GM18868 (cell line): ENCODE data around the gene HKDC1.
"Not testable (repeated sequence)": the region's sequence is repeated elsewhere in the genome, so short reads cannot be mapped to it uniquely, and the experiment has no call there.

Experiments used
- ATAC-seq: cut with Tn5 transposase; IDR thresholded peaks from one replicate; pipeline ENCODE4 v1.9.1; 2021; ENCODE audit warnings: mild to moderate bottlenecking, moderate library complexity; ENCODE audit not compliant: unreplicated experiment

The HKDC1 gene

DNA sequence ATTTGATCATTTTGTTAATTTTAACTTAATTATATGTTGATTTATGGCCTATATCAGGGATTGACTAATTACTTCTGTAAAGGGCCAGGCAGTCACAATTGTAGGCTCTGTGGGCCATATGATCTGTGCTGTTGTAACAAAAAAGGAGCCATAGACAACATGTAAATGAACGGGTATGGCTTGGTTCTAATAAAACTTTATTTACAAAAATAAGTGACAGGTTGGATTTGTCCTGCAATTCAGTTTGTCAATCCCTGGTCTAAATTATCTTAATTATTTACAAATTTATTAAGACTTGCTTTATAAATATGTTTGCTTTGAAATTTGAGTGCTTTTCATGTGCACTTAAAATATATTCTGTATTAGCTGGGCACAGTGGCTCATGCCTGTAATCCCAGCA, 55.3 kb downstream of the HKDC1 start:
- no peak for ATAC-seq

DNA sequence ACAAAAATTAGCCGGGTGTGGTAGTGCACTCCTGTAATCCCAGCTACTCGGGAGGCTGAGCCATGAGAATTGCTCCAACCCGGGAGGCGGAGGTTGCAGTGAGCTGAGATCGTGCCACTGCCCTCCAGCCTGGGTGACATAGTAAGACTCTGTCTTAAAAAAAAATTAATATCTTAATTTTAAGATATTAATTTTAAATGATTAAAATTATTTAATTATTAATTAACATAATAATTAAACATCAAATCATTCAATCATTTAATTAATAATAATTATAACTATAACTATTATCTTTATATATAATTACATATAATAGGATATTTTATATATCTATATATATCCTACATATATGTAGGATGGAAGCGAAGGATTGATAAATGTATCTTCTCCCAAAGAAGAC, 56.4 kb downstream of the HKDC1 start:
- ATAC-seq: no peak

DNA sequence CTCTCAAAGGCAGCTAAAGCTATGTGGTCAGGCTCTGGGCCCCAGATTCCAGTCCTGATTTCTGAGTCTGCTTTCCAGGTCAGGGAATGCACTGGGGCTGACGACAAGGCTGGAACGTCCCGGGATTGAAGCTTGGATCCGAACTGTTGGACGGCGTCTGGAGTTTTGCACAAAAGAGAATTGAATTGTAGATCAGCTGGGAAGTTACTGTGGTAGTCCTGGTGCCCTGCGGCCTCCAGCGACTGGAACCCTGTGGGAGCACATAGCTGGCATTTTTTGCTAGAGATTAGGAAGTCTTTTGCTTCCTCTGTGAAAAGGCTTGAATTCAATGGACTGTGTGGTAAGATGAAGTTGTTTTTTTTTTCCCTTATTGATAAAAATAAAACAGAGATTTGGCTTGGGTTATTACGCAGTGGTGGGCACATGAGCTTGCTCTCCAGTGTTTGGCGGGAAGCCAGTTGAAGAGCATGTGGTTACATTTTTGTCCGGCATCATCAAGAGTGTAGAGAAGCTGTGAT, 58.4 kb downstream of the HKDC1 start, which contains the start of gene HK1:
Gene HK1, plus strand, starts transcription at position 51 of the 518 bp plus-strand sequence.
- ATAC-seq: no peak

DNA sequence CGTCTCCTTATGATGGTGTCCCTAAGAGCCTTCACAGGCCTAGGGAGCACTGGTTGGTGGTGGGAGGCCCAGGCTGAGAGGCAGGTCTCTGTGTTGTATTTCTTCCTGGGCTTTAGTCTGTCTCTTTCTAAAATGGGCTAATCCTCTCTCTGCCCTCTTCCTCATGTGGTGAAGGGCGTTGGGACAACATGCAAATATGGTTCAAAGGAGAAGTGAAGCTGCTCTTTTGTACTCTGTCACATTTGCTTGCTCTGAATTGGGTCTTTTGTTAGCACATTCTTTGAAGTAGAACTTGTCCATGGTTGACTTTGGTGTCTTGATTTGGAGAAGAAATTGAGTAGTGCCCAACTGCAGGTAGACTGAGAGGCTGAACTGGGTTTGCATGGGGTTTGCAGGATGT, 59.0 kb downstream of the HKDC1 start:
- ATAC-seq: no peak

DNA sequence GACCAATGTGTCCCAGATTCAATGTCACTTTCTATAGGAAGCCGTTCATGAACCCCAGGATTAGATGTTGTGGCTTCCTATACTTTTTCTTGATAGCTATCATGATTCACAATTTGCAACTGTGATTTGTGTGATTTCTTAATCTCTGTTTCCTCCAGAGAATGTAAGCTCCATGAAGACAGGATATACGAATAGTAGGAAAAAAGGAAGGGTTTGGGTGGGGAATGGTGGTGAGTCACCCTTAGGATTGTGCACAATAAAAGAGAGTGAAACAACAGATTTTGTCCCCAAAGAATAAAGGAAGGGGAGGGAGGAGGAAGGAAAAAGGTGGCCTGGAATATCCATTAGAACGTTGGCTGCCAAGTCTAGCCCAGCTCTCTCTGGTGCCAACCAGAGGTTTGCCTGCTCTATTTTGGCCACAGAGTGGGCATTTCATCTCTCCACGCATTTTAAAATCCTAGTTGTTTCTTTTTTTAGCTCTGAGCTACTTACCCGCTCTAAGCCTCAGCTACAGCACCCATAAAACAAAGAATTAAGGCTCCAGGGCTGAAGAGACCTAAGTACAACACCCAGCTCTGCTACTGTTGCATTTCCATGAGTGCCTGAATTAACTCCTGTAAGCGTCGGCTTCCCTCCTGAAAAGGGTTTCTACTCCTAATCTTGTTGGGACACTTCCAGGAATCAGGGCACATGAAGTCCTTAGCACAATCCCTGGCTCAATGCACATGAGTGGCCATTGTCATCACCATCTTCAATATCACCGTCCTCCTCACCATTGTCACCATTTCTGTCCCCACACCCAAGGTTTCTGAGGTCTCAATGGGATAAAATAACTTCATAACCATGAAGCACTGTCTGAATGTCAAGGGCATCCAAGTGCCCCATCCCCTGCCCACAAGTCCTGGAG, 61.6 kb downstream of the HKDC1 start:
- no peak for ATAC-seq

DNA sequence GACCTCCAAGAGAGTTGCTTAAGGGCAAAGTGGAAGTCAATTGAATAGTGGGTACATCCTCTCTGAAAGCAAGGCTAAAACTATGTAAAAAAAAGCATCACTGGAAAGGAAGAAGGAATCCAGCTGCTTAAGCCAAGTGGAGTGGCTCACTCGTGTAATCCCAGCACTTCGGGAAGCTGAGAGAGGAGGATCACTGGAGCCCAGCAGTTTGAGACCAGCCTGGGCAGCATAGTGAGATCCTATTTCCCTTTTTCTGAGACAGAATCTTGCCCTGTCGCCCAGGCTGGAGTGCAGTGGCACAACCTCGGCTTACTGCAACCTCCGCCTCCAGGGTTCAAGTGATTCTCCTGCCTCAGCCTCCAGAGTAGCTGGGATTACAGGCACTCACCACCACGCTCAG, 64.3 kb downstream of the HKDC1 start:
- ATAC-seq: not testable (repeated sequence)

DNA sequence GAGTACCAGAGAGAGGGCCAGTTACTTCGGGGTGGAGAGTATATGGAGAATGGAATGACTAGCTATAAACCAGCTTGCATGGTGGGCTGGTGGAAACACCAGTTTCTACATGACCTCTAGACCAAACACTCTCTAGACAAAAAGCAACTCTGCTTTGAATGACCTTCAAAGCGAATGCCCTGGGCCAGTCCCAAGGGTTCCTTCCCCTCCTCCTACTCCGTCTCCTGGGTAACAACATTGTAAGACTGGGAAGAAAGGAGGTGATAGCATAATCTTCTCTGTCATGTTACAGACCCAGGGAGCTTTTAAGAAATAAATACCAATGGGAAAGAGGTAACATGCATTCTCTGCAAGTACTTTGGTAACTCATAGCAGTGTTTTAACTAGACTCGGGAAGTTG, 65.6 kb downstream of the HKDC1 start:
- ATAC-seq: no peak

DNA sequence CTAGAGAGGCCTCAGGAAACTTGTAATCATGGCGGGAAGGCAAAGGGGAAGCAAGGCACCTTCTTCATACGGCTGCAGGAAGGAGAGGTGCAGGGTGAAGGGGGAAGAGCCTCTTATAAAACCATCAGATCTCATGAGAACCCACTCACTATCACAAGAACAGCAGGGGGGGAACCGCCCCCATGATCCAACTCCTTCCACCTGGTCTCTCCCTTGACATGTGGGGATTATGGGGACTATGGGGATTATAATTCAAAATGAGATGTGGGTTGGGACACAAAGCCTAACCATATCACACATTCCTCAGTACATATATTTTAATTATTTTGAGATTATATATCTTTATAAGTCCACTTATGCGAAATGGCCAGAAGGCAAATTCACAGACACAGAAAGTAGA, 67.0 kb downstream of the HKDC1 start:
- ATAC-seq: no peak

DNA sequence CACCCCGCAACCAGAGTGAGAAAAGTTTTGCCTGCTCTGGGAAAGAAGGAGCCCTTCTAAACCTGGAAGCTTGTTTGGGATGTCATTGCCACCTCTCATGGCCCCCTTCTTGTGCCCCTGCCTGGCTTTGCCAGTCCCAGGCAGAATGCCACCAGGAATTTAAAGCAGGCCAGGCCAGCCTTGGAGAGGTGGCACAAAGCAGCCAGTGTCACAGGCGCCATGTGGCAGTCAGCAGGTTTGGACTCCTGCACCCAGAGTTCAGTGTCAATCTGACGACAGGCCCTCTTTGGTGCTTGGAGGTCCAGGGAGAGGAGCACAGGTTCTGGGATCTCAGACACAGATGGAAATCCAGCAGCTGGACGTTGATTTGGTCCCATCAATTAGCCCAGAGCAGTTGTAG, 70.9 kb downstream of the HKDC1 start:
- no peak for ATAC-seq

DNA sequence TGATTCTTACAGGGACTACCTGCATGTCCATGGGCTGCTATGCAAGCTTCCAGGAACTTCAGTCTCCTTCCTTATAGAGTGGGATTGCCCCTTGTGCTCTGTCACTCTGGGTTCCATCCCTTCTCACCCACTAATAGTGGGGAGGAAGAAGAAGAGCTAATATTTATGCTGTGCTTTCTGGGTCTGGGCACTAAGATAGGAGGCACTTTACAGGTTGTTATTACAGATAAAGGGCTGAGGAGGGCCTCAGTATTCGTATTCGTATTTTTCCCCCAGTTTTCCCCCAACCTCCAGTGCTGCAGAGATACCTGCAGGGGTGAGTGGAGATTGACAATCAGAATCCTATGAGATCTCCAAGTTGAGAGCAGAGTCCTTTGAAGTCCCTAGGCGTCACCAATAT, 72.3 kb downstream of the HKDC1 start:
- no peak for ATAC-seq

DNA sequence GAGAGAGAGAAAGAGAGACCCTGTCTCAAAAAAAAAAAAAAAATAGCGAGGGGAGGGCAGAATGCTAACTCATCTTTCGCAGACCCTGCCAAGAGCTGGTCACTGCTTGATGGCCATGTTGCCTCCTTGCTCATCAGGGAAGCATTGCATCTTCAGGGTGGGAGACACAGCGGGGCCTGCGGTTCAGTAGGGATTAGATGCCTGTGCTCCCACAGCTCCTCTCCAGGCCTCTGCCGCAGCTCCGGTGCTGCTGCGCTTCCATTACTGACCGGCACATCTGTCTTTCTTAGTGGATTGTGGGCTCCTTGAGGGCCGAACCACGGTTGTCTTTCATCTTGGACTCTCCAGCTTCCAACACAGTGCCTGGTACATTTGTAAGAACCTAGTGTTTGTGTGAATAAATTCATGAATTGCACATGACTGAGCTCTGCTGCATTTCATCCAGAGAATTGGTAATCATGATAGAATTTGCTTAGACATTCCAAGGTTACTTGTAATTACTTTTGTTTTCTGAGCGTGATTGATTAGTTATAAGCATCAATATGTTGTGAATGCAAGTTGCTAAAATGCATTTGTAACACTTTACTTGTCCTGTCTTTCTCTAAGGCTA, 75.0 kb downstream of the HKDC1 start:
- ATAC-seq: no peak

DNA sequence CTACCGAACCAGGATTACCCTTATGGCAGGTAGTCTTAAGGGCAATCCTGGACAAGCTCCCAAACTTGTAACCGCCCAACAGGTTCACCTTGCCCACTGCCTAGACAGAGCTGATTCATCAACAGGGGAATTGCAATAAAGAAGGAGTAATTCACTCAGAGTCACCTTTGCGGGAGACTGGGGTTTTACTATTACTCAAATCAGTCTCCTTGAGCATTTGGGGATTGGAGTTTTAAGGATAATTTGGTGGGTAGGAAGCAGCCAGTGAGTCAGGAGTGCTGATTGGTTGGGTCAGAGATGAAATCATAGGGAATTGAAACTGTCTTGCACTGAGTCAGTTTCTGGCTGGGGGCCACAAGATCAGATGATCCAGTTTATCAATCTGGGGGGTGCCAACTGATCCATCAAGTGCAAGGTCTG, 83.5 kb downstream of the HKDC1 start:
- ATAC-seq: no peak

DNA sequence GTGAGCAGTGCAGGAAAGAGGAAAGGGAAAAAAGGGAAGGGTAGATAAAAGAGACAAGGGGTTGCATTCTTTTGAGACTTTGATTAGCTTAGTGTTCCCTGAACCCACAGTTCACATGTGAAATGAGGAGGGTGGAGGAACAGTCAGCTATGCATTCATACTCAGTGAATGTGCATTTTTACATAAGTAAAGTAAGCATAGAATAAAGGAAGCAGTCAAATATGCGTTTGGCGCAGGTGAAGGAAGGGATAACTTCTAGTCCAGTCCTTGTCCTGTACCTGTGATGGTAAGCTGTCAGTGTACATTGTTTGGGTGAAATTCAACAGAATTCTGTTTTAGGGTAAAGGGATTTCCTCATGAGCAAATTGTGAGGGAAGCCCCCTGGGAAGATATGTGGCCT, 86.3 kb downstream of the HKDC1 start:
- no peak for ATAC-seq

DNA sequence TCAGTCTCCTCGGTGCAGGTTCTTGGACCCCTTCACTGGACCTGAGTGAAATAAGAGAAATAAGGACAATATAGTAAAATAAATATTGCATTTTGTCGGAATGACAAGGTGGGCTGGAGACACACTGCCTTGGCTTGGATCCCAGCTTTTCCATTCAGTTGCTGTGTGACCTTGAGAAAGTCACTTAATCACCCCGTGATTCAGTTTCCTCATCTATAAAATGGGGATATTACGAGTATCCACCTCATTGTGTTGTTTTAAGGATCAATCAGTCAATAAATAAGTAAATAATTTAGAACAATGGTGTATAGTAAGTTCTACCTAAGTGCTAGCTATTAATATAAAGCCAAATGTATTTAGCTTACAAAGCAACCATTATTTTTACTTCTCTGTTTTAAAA, 87.3 kb downstream of the HKDC1 start:
- no peak for ATAC-seq

DNA sequence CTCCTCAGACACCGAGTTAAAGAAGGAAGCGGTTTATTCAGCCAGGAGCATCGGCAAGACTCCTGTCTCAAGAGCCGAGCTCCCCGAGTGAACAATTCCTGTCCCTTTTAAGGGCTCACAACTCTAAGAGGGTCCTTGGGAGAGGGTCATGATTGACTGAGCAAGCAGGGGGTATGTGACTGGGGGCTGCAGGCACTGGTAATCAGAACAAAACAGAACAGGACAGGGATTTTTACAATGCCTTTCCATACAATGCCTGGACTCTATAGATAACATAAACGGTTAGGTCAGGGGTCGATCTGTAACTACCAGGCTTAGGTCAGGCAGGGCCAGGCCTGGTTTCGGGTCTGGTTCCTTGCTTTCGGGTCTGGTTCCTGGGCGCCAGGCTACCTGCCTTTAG, 88.2 kb downstream of the HKDC1 start:
- ATAC-seq: not testable (repeated sequence)

DNA sequence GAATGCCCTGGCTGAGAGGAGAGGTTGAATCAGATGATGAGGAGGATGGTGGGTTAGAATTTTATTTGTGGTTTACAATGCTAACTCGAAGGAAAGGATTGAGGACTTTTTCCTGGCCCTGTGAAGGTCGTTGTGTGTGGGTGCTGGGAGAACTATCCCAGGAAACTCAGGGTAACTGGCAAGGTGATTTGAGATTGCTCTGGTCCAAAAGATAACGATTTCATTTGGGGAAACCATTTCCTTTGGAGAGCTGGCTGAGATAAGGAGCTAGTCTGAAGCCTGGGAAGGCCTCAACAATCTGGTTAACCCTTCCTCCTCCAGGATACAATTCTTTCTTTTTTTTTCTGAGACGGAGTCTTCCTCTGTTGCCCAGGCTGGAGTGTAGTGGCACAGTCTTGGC, 91.2 kb downstream of the HKDC1 start:
- no peak for ATAC-seq

DNA sequence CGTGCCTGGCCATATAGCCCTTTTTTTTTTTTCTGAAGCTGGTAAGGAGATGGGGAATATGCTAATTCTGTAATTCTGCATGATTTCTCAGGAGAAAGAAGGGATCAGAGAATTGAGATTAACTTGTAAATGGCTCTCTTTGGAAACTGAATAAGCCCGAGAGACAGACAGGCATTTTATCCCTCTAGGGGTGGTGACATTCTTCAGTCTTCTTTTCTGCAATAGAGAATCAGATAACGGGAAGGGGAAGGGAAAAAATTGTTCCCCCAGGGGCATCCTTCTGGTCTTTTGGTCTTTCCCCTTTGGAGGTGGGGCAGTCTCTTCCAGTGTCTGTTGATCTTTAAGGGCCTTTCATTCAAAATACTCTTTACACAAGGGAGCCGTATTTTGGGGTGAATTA, 92.4 kb downstream of the HKDC1 start:
- no peak for ATAC-seq

DNA sequence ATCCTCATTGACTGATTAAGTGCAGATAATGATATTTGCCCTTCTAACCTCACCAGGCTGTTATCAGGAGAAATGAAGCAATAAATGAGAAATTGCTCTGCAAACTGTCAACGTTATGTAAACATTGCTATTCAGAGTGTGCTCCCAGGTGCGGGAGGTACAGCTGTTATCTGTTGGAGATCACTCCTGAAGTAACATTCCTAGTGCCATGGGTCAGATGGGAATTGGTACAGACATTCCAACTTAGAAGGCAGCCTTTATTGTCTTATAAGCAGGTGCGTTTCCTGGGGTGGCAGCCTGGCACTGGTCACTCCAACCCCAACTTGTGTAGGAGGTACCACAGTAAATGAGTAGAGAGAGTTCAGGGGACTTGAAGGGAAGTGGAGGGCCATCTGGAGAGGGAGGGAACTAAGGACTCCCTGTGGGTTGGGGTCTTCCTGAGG, 95.0 kb downstream of the HKDC1 start:
- no peak for ATAC-seq

DNA sequence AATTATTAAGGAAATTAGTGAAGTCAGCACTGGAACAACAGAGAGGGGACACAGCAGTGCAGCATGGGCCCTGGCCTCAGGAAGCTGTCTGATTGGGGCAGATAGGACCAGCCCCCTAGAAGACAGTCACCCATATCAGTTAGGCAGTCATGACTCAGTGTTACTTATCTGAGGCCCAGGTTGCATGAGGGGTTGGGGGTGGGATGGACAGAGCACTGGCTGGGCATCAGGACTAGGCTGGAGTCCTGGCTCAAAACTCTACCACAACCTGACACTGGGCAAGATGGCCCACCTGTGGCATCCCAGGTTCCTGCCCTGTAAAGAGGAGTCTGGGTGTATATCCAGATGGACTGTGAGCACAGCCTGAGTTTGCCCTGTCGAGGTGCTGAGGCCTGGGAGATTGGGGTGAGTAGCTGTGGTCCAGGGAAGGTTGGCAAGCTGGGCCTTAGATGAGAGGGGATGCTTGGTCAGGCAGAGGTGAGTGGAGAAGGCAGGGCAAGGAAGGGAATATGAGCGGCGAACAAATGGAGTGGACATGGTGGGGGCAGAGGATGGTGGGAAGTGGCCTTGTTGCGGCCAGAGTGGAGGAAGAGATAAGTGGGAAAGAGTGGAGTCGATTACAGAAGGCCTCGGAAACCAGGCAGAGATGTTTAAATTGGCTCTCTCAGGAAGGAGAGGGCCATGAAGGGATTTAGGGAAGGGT, 95.6 kb downstream of the HKDC1 start:
- ATAC-seq: no peak

DNA sequence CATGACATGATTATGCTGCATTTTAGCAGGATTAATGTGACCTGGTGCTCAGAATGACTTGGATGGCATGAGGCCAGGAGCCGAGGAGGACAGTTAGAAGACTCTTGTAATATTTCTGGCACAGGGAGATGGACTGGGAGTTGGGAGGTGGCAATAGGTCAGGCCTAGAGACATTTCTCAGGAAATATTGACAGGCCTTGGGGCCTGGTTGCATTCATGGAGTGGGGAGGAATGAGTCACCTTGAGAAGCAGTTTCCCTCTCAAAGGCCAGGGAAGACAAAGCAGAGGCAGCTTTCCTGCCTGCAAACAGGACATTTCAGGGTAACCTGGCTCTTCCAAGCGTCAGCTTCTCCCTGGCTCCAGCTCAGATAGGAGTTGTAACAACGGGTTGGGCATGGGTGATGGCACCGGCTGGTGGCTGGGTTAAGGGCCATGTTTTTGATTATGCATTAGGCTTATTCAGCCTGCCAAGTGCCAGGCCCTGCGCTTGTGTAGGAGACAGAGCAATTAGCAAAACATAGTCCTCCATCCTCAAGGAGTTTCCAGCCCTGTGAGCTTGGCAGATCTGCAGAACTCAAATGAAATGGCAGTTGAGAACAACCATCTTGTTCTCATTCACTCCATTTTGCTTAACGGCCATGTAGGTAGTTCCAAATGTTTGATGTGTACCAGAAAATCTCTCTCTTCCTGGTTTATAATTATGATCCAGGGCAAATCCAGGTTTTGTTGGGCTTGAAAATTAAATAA, 96.4 kb downstream of the HKDC1 start:
- no peak for ATAC-seq
